ENCODE data around the gene FANCF. TPM values are rescaled to one million over a fixed set of nuclear protein-coding genes. Genes with fewer than 3 reads are reported as not detected.
A peak's percentile ranks its signal among the peaks of the same experiment; 100 is the strongest.
"Not testable (repeated sequence)": the region's sequence is repeated elsewhere in the genome, so short reads cannot be mapped to it uniquely, and the experiment has no call there.

FANCF gene
- total RNA-seq: 16.3 and 17.6 TPM in 2 replicates

- DNase-seq (ENCODE audit: low read depth): peak; percentile 98
Measured at GRCh38 chr11:22625448-22626287, at the start of gene FANCF. FANCF (minus strand) TSS chr11:22625823; CDS start chr11:22625810, 13 bp downstream.

- DNase-seq (ENCODE audit: low read depth): peak; percentile 22
Measured at GRCh38 chr11:22674470-22675439, 49.1 kb upstream of the FANCF start.

GRCh38 chr11:22671751-22672150, 46.1 kb upstream of the FANCF start:
- no peak for DNase-seq (ENCODE audit: low read depth)

GRCh38 chr11:22670830-22671229, 45.2 kb upstream of the FANCF start:
- peak; percentile 23 for DNase-seq (ENCODE audit: low read depth)

- no peak for DNase-seq (ENCODE audit: low read depth)
Measured at GRCh38 chr11:22669368-22669767, 43.7 kb upstream of the FANCF start.

GRCh38 chr11:22668005-22668796, 42.6 kb upstream of the FANCF start:
- peak; percentile 70 for DNase-seq (ENCODE audit: low read depth)

GRCh38 chr11:22666688-22667439, 41.2 kb upstream of the FANCF start:
- peak; percentile 13 for DNase-seq (ENCODE audit: low read depth)

- no peak for DNase-seq (ENCODE audit: low read depth)
Measured at GRCh38 chr11:22666325-22666687, 40.7 kb upstream of the FANCF start, which contains the start of gene GAS2. GAS2 (plus strand) TSS chr11:22666611; CDS start chr11:22674870, 8,259 bp downstream.

- DNase-seq (ENCODE audit: low read depth): no peak
Measured at GRCh38 chr11:22659783-22660182, 34.2 kb upstream of the FANCF start.

- DNase-seq (ENCODE audit: low read depth): no peak
Measured at GRCh38 chr11:22657101-22657694, 31.6 kb upstream of the FANCF start.

- peak; percentile 49 for DNase-seq (ENCODE audit: low read depth)
Measured at GRCh38 chr11:22656130-22656529, 30.5 kb upstream of the FANCF start.

- not testable (repeated sequence) for DNase-seq (ENCODE audit: low read depth)
Measured at GRCh38 chr11:22652346-22652745, 26.7 kb upstream of the FANCF start.

GRCh38 chr11:22641559-22641958, 15.9 kb upstream of the FANCF start:
- no peak for DNase-seq (ENCODE audit: low read depth)

GRCh38 chr11:22640862-22641261, 15.2 kb upstream of the FANCF start:
- no peak for DNase-seq (ENCODE audit: low read depth)

- no peak for DNase-seq (ENCODE audit: low read depth)
Measured at GRCh38 chr11:22635689-22636088, 10.1 kb upstream of the FANCF start.

- peak; percentile 70 for DNase-seq (ENCODE audit: low read depth)
Measured at GRCh38 chr11:22634897-22635629, 9.4 kb upstream of the FANCF start.

GRCh38 chr11:22633354-22633902, 7.8 kb upstream of the FANCF start:
- DNase-seq (ENCODE audit: low read depth): no peak

- DNase-seq (ENCODE audit: low read depth): no peak
Measured at GRCh38 chr11:22627421-22627820, 1.8 kb upstream of the FANCF start.

- no peak for DNase-seq (ENCODE audit: low read depth)
Measured at GRCh38 chr11:22626573-22627239, 1.1 kb upstream of the FANCF start.
